ENCODE results near the gene LIPG.

GRCh38 chr18:49548229-49548636 is 13.6 kb upstream of the LIPG start:
- no peak for TF ChIP-seq CTCF (IDR thresholded peaks at IDR 0.05 in 4 of 5, conservative IDR thresholded peaks at IDR 0.05 in 1 of 5)
- no peak for TF ChIP-seq POLR2A (IDR thresholded peaks at IDR 0.05)
